HG02763 (cell line): ENCODE measurements around the gene GRID2IP.

ENCODE experiments used
- ATAC-seq: cut with Tn5 transposase; IDR thresholded peaks from one replicate; pipeline ENCODE4 v1.9.1; 2021; ENCODE audit warnings: mild to moderate bottlenecking, moderate library complexity; ENCODE audit not compliant: unreplicated experiment

Gene GRID2IP

GRCh38 chr7:6528401-6529130 is 22.7 kb downstream of the GRID2IP start:
- ATAC-seq, result no peak

- ATAC-seq, result no peak
Measured at GRCh38 chr7:6526997-6527378, 24.3 kb downstream of the GRID2IP start.

GRCh38 chr7:6520163-6520981 is 30.9 kb downstream of the GRID2IP start:
- no peak for ATAC-seq

GRCh38 chr7:6516387-6516983 is 34.8 kb downstream of the GRID2IP start:
- ATAC-seq, result no peak

- ATAC-seq, result no peak
Measured at GRCh38 chr7:6513541-6513940, 37.7 kb downstream of the GRID2IP start.

- ATAC-seq, result no peak
Measured at GRCh38 chr7:6512892-6513291, 38.4 kb downstream of the GRID2IP start.

- no peak for ATAC-seq
Measured at GRCh38 chr7:6510476-6511133, 40.7 kb downstream of the GRID2IP start.

- ATAC-seq, result no peak
Measured at GRCh38 chr7:6508950-6509349, 42.3 kb downstream of the GRID2IP start.

- ATAC-seq, result no peak
Measured at GRCh38 chr7:6508539-6508938, 42.7 kb downstream of the GRID2IP start.

- ATAC-seq, result no peak
Measured at GRCh38 chr7:6507906-6508305, 43.4 kb downstream of the GRID2IP start.

GRCh38 chr7:6505685-6506559 is 45.3 kb downstream of the GRID2IP start:
- ATAC-seq, result no peak

- no peak for ATAC-seq
Measured at GRCh38 chr7:6504996-6505395, 46.3 kb downstream of the GRID2IP start.

- ATAC-seq, result no peak
Measured at GRCh38 chr7:6502886-6503285, 48.4 kb downstream of the GRID2IP start.

- ATAC-seq, result no peak
Measured at GRCh38 chr7:6501586-6502564, 49.4 kb downstream of the GRID2IP start.

- ATAC-seq, result no peak
Measured at GRCh38 chr7:6500691-6501090, 50.6 kb downstream of the GRID2IP start.

GRCh38 chr7:6497994-6498393 is 53.3 kb downstream of the GRID2IP start:
- no peak for ATAC-seq

GRCh38 chr7:6497637-6497905 is 53.7 kb downstream of the GRID2IP start:
- ATAC-seq, result no peak

- no peak for ATAC-seq
Measured at GRCh38 chr7:6496842-6497636, 54.2 kb downstream of the GRID2IP start.
